Endothelial cell of umbilical vein (primary cell): ENCODE data around the gene PDE4B.

Source experiments
- EZH2 ChIP-seq: IDR thresholded peaks from 2 replicates; pipeline ENCODE4 v1.6.1; 2012; ENCODE audit warnings: borderline replicate concordance, low read depth, mild to moderate bottlenecking, moderate library complexity, low read length, inconsistent platforms; ENCODE audit not compliant: severe bottlenecking
- FOS ChIP-seq: IDR thresholded peaks from 2 replicates; pipeline ENCODE4 v1.6.1; 2011; ENCODE audit warnings: mild to moderate bottlenecking, low read length, moderate library complexity, borderline replicate concordance; ENCODE audit not compliant: insufficient read depth
- POLR2A ChIP-seq: IDR thresholded peaks from 2 replicates; pipeline ENCODE4 v1.6.1; 2012; ENCODE audit warnings: low read depth, mild to moderate bottlenecking, control low read depth, low read length
- POLR2AphosphoS5 ChIP-seq: IDR thresholded peaks from 2 replicates; pipeline ENCODE4 v1.6.1; 2012; ENCODE audit warnings: low read depth, mild to moderate bottlenecking, control low read depth, low read length, moderate library complexity; ENCODE audit not compliant: insufficient read depth
- TF ChIP-seq, protein P1 (sequence below), 2 donors: IDR thresholded peaks; 1 replicate in 1 of 2; 2 replicates in 1 of 2; pipeline ENCODE4 v1.5.1; 2011; ENCODE audit warnings: low read length in 2 of 2, mild to moderate bottlenecking in 2 of 2, moderate library complexity in 2 of 2, control low read depth in 1 of 2, inconsistent platforms in 1 of 2, low read depth in 1 of 2; ENCODE audit not compliant: insufficient read depth in 1 of 2; ENCODE audit errors: extremely low read depth in 1 of 2

GRCh38 chr1:66291531-66291864 lies 498.8 kb downstream of the PDE4B start:
- TF ChIP-seq, protein P1, sequence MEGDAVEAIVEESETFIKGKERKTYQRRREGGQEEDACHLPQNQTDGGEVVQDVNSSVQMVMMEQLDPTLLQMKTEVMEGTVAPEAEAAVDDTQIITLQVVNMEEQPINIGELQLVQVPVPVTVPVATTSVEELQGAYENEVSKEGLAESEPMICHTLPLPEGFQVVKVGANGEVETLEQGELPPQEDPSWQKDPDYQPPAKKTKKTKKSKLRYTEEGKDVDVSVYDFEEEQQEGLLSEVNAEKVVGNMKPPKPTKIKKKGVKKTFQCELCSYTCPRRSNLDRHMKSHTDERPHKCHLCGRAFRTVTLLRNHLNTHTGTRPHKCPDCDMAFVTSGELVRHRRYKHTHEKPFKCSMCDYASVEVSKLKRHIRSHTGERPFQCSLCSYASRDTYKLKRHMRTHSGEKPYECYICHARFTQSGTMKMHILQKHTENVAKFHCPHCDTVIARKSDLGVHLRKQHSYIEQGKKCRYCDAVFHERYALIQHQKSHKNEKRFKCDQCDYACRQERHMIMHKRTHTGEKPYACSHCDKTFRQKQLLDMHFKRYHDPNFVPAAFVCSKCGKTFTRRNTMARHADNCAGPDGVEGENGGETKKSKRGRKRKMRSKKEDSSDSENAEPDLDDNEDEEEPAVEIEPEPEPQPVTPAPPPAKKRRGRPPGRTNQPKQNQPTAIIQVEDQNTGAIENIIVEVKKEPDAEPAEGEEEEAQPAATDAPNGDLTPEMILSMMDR (IDR thresholded peaks at IDR 0.05; ENCODE audit: extremely low read depth in 1 of 2, insufficient read depth in 1 of 2, low read depth in 1 of 2, low read length in 2 of 2) = no peak
- TF ChIP-seq POLR2AphosphoS5 = no peak
- TF ChIP-seq EZH2 = no peak
- TF ChIP-seq POLR2A = no peak
- TF ChIP-seq FOS = no peak
